Loucy (cell line): ENCODE data around the gene LSM3.

Source experiments
- CTCF ChIP-seq: fragments of 200-600 bp; sonication (generic); conservative IDR thresholded peaks from 2 replicates; pipeline ENCODE4 v1.5.1; 2014; ENCODE audit warnings: mild to moderate bottlenecking, antibody characterized with exemption, low read length
- EZH2phosphoT487 ChIP-seq: fragments of 200-600 bp; IDR thresholded peaks from 2 replicates; pipeline ENCODE4 v1.6.1; 2018; ENCODE audit warnings: antibody characterized with exemption, mild to moderate bottlenecking, moderate library complexity, borderline replicate concordance

- TF ChIP-seq CTCF = no peak
- TF ChIP-seq EZH2phosphoT487 = no peak
Observed at GRCh38 chr3:14200276-14200675, 21.7 kb downstream of the LSM3 start.
